ENCODE data around the gene THSD7B. TPM values are rescaled to one million over a fixed set of nuclear protein-coding genes. Genes with fewer than 3 reads are reported as not detected.

Gene THSD7B
- total RNA-seq, 1 donor: 0.36 TPM

GRCh38 chr2:136920652-136921333, 155.4 kb downstream of the THSD7B start:
- no peak for TF ChIP-seq CTCF (IDR thresholded peaks at IDR 0.05; ENCODE audit: insufficient read depth, low read length)
- H3K4me3 ChIP-seq (ENCODE audit: low read depth, low read length): no peak overlapping the region
- no peak for DNase-seq (ENCODE audit: low read depth)

GRCh38 chr2:136927156-136927555, 161.8 kb downstream of the THSD7B start:
- DNase-seq (ENCODE audit: low read depth): no peak
- no peak overlapping the region for H3K4me3 ChIP-seq (ENCODE audit: low read depth, low read length)
- no peak for TF ChIP-seq CTCF (IDR thresholded peaks at IDR 0.05; ENCODE audit: insufficient read depth, low read length)

- TF ChIP-seq CTCF (IDR thresholded peaks at IDR 0.05; ENCODE audit: insufficient read depth, low read length): no peak
- no peak overlapping the region for H3K4me3 ChIP-seq (ENCODE audit: low read depth, low read length)
- DNase-seq (ENCODE audit: low read depth): no peak
Measured at GRCh38 chr2:136929531-136929930, 164.2 kb downstream of the THSD7B start.

- peak; percentile 26 for TF ChIP-seq CTCF (IDR thresholded peaks at IDR 0.05; ENCODE audit: insufficient read depth, low read length)
- no peak overlapping the region for H3K4me3 ChIP-seq (ENCODE audit: low read depth, low read length)
- DNase-seq (ENCODE audit: low read depth): peak; percentile 0
Measured at GRCh38 chr2:136932700-136933099, 167.4 kb downstream of the THSD7B start.

GRCh38 chr2:136935119-136935518, 169.8 kb downstream of the THSD7B start:
- no peak for TF ChIP-seq CTCF (IDR thresholded peaks at IDR 0.05; ENCODE audit: insufficient read depth, low read length)
- H3K4me3 ChIP-seq (ENCODE audit: low read depth, low read length): no peak overlapping the region
- DNase-seq (ENCODE audit: low read depth): no peak

GRCh38 chr2:136956050-136956449, 190.7 kb downstream of the THSD7B start:
- no peak for DNase-seq (ENCODE audit: low read depth)
- no peak for TF ChIP-seq CTCF (IDR thresholded peaks at IDR 0.05; ENCODE audit: insufficient read depth, low read length)
- no peak overlapping the region for H3K4me3 ChIP-seq (ENCODE audit: low read depth, low read length)

- H3K4me3 ChIP-seq (ENCODE audit: low read depth, low read length): no peak overlapping the region
- no peak for TF ChIP-seq CTCF (IDR thresholded peaks at IDR 0.05; ENCODE audit: insufficient read depth, low read length)
- no peak for DNase-seq (ENCODE audit: low read depth)
Measured at GRCh38 chr2:136957044-136957443, 191.7 kb downstream of the THSD7B start.

All from fibroblast of the aortic adventitia (primary cell).